Type B pancreatic cell (in vitro differentiated cells): Measurements from ENCODE around the gene RFXAP. TPM values are rescaled to one million over a fixed set of nuclear protein-coding genes. Genes with fewer than 3 reads are reported as not detected.
A peak's percentile ranks its signal among the peaks of the same experiment; 100 is the strongest.

Experiments used
- DNase-seq: peaks from one replicate; pipeline ENCODE4 v3.0.0; 2021; ENCODE audit warnings: mixed read lengths; ENCODE audit not compliant: unreplicated experiment; ENCODE audit errors: extremely low spot score
- H3K27ac Mint-ChIP-seq: 2 replicates; pipeline ENCODE4 v1.8.0; 2021; ENCODE audit warnings: mild to moderate bottlenecking, mixed read lengths
- H3K27me3 Mint-ChIP-seq: 2 replicates; pipeline ENCODE4 v1.8.0; 2021; ENCODE audit warnings: mixed read lengths
- H3K36me3 Mint-ChIP-seq: 2 replicates; pipeline ENCODE4 v1.8.0; 2021; ENCODE audit warnings: mixed read lengths
- H3K4me1 Mint-ChIP-seq: one replicate; pipeline ENCODE4 v1.8.0; 2021; ENCODE audit warnings: mixed read lengths; ENCODE audit not compliant: unreplicated experiment
- H3K4me3 Mint-ChIP-seq: 2 replicates; pipeline ENCODE4 v1.8.0; 2021; ENCODE audit warnings: mild to moderate bottlenecking, mixed read lengths
- H3K9me3 Mint-ChIP-seq: 2 replicates; pipeline ENCODE4 v1.8.0; 2021; ENCODE audit warnings: mixed read lengths
- CTCF ChIP-seq: fragments of 200-600 bp; sonication (generic); conservative IDR thresholded peaks from 2 replicates; pipeline ENCODE4 v1.5.0; 2021; ENCODE audit warnings: antibody characterized with exemption, mild to moderate bottlenecking
- total RNA-seq: library from RNA; stranded (reverse); gene quantifications from 2 replicates; pipeline ENCODE4 v1.2.1, GENCODE V29; 2021; ENCODE audit warnings: low replicate concordance

Gene RFXAP
- total RNA-seq, 1 donor from 2014 or later: 10.5 TPM

GRCh38 chr13:36857253-36857652, 38.2 kb downstream of the RFXAP start:
- DNase-seq: no peak
- Mint-ChIP-seq H3K27ac (no peak overlapping the region), H3K4me3 (no peak overlapping the region), H3K4me1 (no peaks in the 10 kb centered on the region), H3K9me3 (no peaks in the 10 kb centered on the region), H3K27me3 (no peaks in the 10 kb centered on the region), H3K36me3 (peaks cover 12% of the 10 kb centered on the region)
- no peak for TF ChIP-seq CTCF

DNA sequence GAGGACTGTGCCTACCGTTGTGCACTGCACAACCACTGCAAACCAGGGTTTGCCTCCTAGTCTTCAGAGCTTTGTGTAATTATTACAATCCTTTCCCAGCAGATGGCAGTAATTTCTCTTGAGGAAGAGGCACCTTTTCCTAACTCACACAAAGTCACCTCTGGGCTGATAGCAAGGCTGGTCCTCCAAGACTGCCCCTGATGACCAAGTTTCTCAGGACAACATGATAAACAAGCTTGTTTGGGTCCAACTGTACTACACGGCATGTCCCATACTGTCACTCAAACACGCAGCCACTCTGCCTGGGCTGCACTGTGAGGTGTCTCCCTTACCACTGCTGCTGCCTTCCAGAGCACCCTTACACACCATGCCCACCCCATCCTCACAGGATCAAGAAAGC, 39.3 kb downstream of the RFXAP start:
- H3K9me3 Mint-ChIP-seq: no peaks in the 10 kb centered on the region
- H3K27me3 Mint-ChIP-seq: no peaks in the 10 kb centered on the region
- H3K36me3 Mint-ChIP-seq: peaks cover 13% of the 10 kb centered on the region
- TF ChIP-seq CTCF: peak; percentile 73
- no peak overlapping the region for H3K27ac Mint-ChIP-seq
- DNase-seq: no peak
- H3K4me1 Mint-ChIP-seq: no peaks in the 10 kb centered on the region
- H3K4me3 Mint-ChIP-seq: no peak overlapping the region

GRCh38 chr13:36859259-36859658, 40.2 kb downstream of the RFXAP start:
- DNase-seq: no peak
- Mint-ChIP-seq H3K27me3 (no peaks in the 10 kb centered on the region), H3K9me3 (no peaks in the 10 kb centered on the region), H3K4me3 (no peak overlapping the region), H3K4me1 (no peaks in the 10 kb centered on the region), H3K27ac (no peak overlapping the region), H3K36me3 (peaks cover 15% of the 10 kb centered on the region)
- TF ChIP-seq CTCF: no peak

GRCh38 chr13:36862002-36862685, 43.1 kb downstream of the RFXAP start:
- Mint-ChIP-seq H3K4me1 (no peaks in the 10 kb centered on the region), H3K9me3 (no peaks in the 10 kb centered on the region), H3K27me3 (no peaks in the 10 kb centered on the region), H3K27ac (peak overlapping the region; percentile 36), H3K36me3 (peaks cover 23% of the 10 kb centered on the region), H3K4me3 (no peak overlapping the region)
- TF ChIP-seq CTCF: no peak
- DNase-seq: no peak

GRCh38 chr13:36862722-36863121, 43.7 kb downstream of the RFXAP start:
- Mint-ChIP-seq H3K4me3 (no peak overlapping the region), H3K27ac (no peak overlapping the region), H3K27me3 (no peaks in the 10 kb centered on the region), H3K36me3 (peaks cover 26% of the 10 kb centered on the region), H3K4me1 (no peaks in the 10 kb centered on the region), H3K9me3 (no peaks in the 10 kb centered on the region)
- no peak for TF ChIP-seq CTCF
- no peak for DNase-seq
